ENCODE measurements around the gene AP4E1. TPM values are rescaled to one million over a fixed set of nuclear protein-coding genes. Genes with fewer than 3 reads are reported as not detected.

Gene AP4E1
- total and polyA plus RNA-seq, 2 of the 8 experiments (the other 6 are each of a cell fraction or from before 2014, with no cell fraction given): 1.4 to 10.9 TPM

GRCh38 chr15:51049081-51049480 lies 140.6 kb downstream of the AP4E1 start:
- no peaks in the 10 kb centered on the region for H3K79me1 ChIP-seq (ENCODE audit: low read depth, low read length)
- H3K36me3 ChIP-seq (ENCODE audit: control insufficient read depth in 2 of 4, insufficient read depth in 4 of 4, low read length in 3 of 4): no peaks in the 10 kb centered on the region
- no peak overlapping the region for H2AFZ ChIP-seq (ENCODE audit: low read length)
- H3K27ac ChIP-seq (ENCODE audit: low read depth, low read length): no peak overlapping the region
- no peak overlapping the region for H3K56ac ChIP-seq (replicated peaks; ENCODE audit: insufficient read length, low read depth, low read length)
- FAIRE-seq (no peak), DNase-seq (ENCODE audit: low read depth in 1 of 2, low spot score in 2 of 2) (no peak)
- no peak overlapping the region for H3K23ac ChIP-seq (ENCODE audit: insufficient read length)
- H3K4me3 ChIP-seq (ENCODE audit: extremely low read depth in 1 of 4, insufficient read depth in 2 of 4, low read depth in 3 of 4, low read length in 4 of 4): no peak overlapping the region
- no peaks in the 10 kb centered on the region for H3K27me3 ChIP-seq (replicated peaks in 1 of 4; ENCODE audit: control insufficient read depth in 3 of 4, extremely low read depth in 1 of 4, insufficient read depth in 3 of 4, low read length in 3 of 4)
- H2AK5ac ChIP-seq (ENCODE audit: low read depth, low read length): no peak overlapping the region
- H4K20me1 ChIP-seq (replicated peaks in 1 of 2; ENCODE audit: control insufficient read depth in 1 of 2, insufficient read depth in 2 of 2, low read length in 2 of 2): no peaks in the 10 kb centered on the region
- H3K9me3 ChIP-seq (ENCODE audit: insufficient read depth in 2 of 2, low read depth in 1 of 2, low read length in 1 of 2): no peaks in the 10 kb centered on the region
- H2BK120ac ChIP-seq (replicated peaks; ENCODE audit: low read depth, low read length): no peak overlapping the region
- no peak overlapping the region for H4K8ac ChIP-seq (ENCODE audit: extremely low read depth, insufficient read depth, low read length)
- no peak overlapping the region for H3K4ac ChIP-seq (replicated peaks; ENCODE audit: insufficient read length, low read depth, low read length)
- no peak overlapping the region for H2BK5ac ChIP-seq (ENCODE audit: low read depth, low read length)
- no peak overlapping the region for H3K14ac ChIP-seq (ENCODE audit: insufficient read length)
- no peaks in the 10 kb centered on the region for H3K79me2 ChIP-seq (ENCODE audit: control insufficient read depth in 1 of 2, insufficient read depth in 2 of 2, low read length in 2 of 2)
- TF ChIP-seq NRF1 (IDR thresholded peaks at IDR 0.05; ENCODE audit: low read depth, low read length) (no peak), POLR2AphosphoS5 (IDR thresholded peaks at IDR 0.05; ENCODE audit: low read depth, low read length) (no peak), SAP30 (IDR thresholded peaks at IDR 0.05; ENCODE audit: insufficient read depth, insufficient replicate concordance, low read length) (no peak), CHD1 (IDR thresholded peaks at IDR 0.05; ENCODE audit: low read depth, low read length) (no peak), RAD21 (IDR thresholded peaks at IDR 0.05 in 1 of 2, conservative IDR thresholded peaks at IDR 0.05 in 1 of 2; ENCODE audit: low read depth in 2 of 2, low read length in 2 of 2) (no peak)
- no peaks in the 10 kb centered on the region for H3K23me2 ChIP-seq (ENCODE audit: low read depth, low read length)
- H4K5ac ChIP-seq (ENCODE audit: insufficient read length, low read depth, low read length): no peak overlapping the region
- no peak overlapping the region for H3K9ac ChIP-seq (replicated peaks in 1 of 4; ENCODE audit: extremely low read depth in 1 of 4, low read depth in 3 of 4, low read length in 3 of 4)
- WGBS, 2 experiments (ENCODE audit: extremely low coverage in 1 of 2, insufficient coverage in 1 of 2, insufficient read length in 1 of 2, insufficient replicate concordance in 2 of 2, low coverage in 1 of 2, low lambda C conversion rate in 2 of 2, missing lambda C conversion rate in 1 of 2): 84% methylated on average over 2 of the region's 2 CpGs; no CpG with 5 or more reads in 1 of the 2 experiments
- peaks cover 0 to 4% (median 0%) of the 10 kb centered on the region in 4 experiments; a peak in 1 of 7 replicates for H3K4me1 ChIP-seq (replicated peaks in 1 of 4; ENCODE audit: control insufficient read depth in 3 of 4, insufficient read depth in 4 of 4, low read length in 3 of 4)
- CTCF ChIA-PET (ENCODE audit: partially characterized antibody): interaction anchor here (0.6 to 3.3 kb wide), 3 partner anchors 10 to 113 kb away, joined by 3 to 8 read pairs (median 8); no protein-coding TSS in a partner anchor
- no peak overlapping the region for H2BK20ac ChIP-seq (ENCODE audit: low read length)
- POLR2A ChIA-PET (ENCODE audit: partially characterized antibody): interaction anchor here (1.3 kb wide), 1 partner anchor 10 kb away, joined by 3 read pairs; no protein-coding TSS in a partner anchor
- H2BK15ac ChIP-seq (ENCODE audit: low read length): no peak overlapping the region
- H3K4me2 ChIP-seq (ENCODE audit: insufficient read depth in 1 of 2, low read depth in 2 of 2, low read length in 2 of 2): no peak overlapping the region
- H3K18ac ChIP-seq (ENCODE audit: extremely low read depth, low read length): no peak overlapping the region
- H4K91ac ChIP-seq (replicated peaks; ENCODE audit: insufficient read length, low read length): no peak overlapping the region
- no peak overlapping the region for H2BK12ac ChIP-seq (ENCODE audit: low read depth, low read length)
